K562 (cell line): ENCODE results near the gene LCN1. TPM values are rescaled to one million over a fixed set of nuclear protein-coding genes. Genes with fewer than 3 reads are reported as not detected.

Source experiments
- ARNT ChIP-seq, 2 experiments: fragments of 450-650 bp; IDR thresholded peaks; 2 replicates each; pipeline ENCODE4 v1.6.1; 2016; ENCODE audit warnings: mild to moderate bottlenecking in 1 of 2
- CEBPZ ChIP-seq: fragments of 150-350 bp; IDR thresholded peaks from 2 replicates; pipeline ENCODE4 v1.6.1; 2014; ENCODE audit warnings: low read depth, mild to moderate bottlenecking, low read length, borderline replicate concordance
- CHD7 ChIP-seq: fragments of 200-600 bp; sonication (generic); IDR thresholded peaks from one replicate; pipeline ENCODE4 v1.6.1; 2012; ENCODE audit warnings: mild to moderate bottlenecking, low read depth, low read length, inconsistent platforms
- FOS ChIP-seq: IDR thresholded peaks from 3 replicates; pipeline ENCODE4 v1.6.1; 2011; ENCODE audit not compliant: insufficient read length; ENCODE audit errors: extremely low read depth
- HDAC1 ChIP-seq, 2 experiments: fragments of 450-650 bp; IDR thresholded peaks; 2 replicates each; pipeline ENCODE4 v1.6.1; 2016 to 2017; ENCODE audit warnings: inconsistent platforms in 1 of 2, mild to moderate bottlenecking in 1 of 2, moderate library complexity in 1 of 2
- HDAC2 ChIP-seq: fragments of 450-650 bp; IDR thresholded peaks from 2 replicates; pipeline ENCODE4 v1.6.1; 2016; ENCODE audit warnings: mild to moderate bottlenecking
- NFXL1 ChIP-seq: fragments of 450-650 bp; formaldehyde crosslinking; IDR thresholded peaks from 2 replicates; pipeline ENCODE4 v1.4.0; 2021; ENCODE audit warnings: mild to moderate bottlenecking
- PHTF2 ChIP-seq: fragments of 250-450 bp; sonication (Bioruptor Pico); IDR thresholded peaks from 2 replicates; pipeline ENCODE4 v1.5.0; 2021; ENCODE audit warnings: mild to moderate bottlenecking
- POLR2B ChIP-seq: fragments of 450-650 bp; IDR thresholded peaks from 2 replicates; pipeline ENCODE4 v1.6.1; 2018; ENCODE audit warnings: low read depth; ENCODE audit not compliant: partially characterized antibody
- ZBTB7A ChIP-seq: IDR thresholded peaks from 2 replicates; pipeline ENCODE4 v1.6.1; 2011; ENCODE audit warnings: low read depth, mild to moderate bottlenecking, low read length, moderate library complexity, borderline replicate concordance; ENCODE audit not compliant: control insufficient read depth
- ZNF121 ChIP-seq: sonication (generic); formaldehyde crosslinking; conservative IDR thresholded peaks from 2 replicates; pipeline ENCODE4 v1.8.0; 2022; ENCODE audit warnings: missing genetic modification reagents
- ZNF133 ChIP-seq: fragments of 250-450 bp; sonication (Bioruptor Pico); IDR thresholded peaks from 2 replicates; pipeline ENCODE4 v1.4.0; 2020; ENCODE audit warnings: mild to moderate bottlenecking
- ZNF324 ChIP-seq: fragments of 250-450 bp; sonication (Bioruptor Pico); IDR thresholded peaks from 2 replicates; pipeline ENCODE4 v1.4.0; 2020; ENCODE audit warnings: mild to moderate bottlenecking
- ZNF780A ChIP-seq: fragments of 250-450 bp; sonication (Bioruptor Pico); IDR thresholded peaks from 2 replicates; pipeline ENCODE4 v1.5.0; 2021; ENCODE audit warnings: mild to moderate bottlenecking
- polyA plus RNA-seq, 8 experiments: library from polyadenylated mRNA; depleted of rRNA in 4 of 8; stranded (reverse) in 5 of 8; unstranded in 3 of 8; fragments of >200 nt; fragmentation: Nextera tagmentation in 2 of 8; fragmentation: Illumina TruSeq in 1 of 8; extraction: Ambion mirVana in 2 of 8; extraction: Trizol in 1 of 8; gene quantifications; 2 replicates each; pipeline versions ENCODE4 v1.2.1 to v1.2.3, GENCODE V29; 2011 to 2014; ENCODE audit warnings: inconsistent platforms in 1 of 8, missing spikeins in 1 of 8
- total RNA-seq, 7 experiments: library from RNA; depleted of rRNA in 6 of 7; stranded (reverse); fragments of >200 nt in 6 of 7; fragmentation: Illumina TruSeq in 2 of 7; extraction: Trizol in 2 of 7; gene quantifications; 2 replicates each; pipeline versions ENCODE4 v1.2.1 to v1.2.3, GENCODE V29; 2011 to 2021; ENCODE audit warnings: low replicate concordance in 1 of 7

Gene LCN1
- total and polyA plus RNA-seq, 9 of the 15 experiments (the other 6 are each of a cell fraction or from before 2014, with no cell fraction given) = not detected

- no peak for TF ChIP-seq PHTF2
- TF ChIP-seq ZBTB7A = no peak; the same call in 1 of the 2 replicates
- TF ChIP-seq CEBPZ = no peak
- no peak for TF ChIP-seq FOS
- no peak for TF ChIP-seq ZNF324 (CRISPR knock-in tag)
- no peak for TF ChIP-seq ZNF133 (CRISPR knock-in tag)
- TF ChIP-seq ARNT (IDR thresholded peaks at IDR 0.05) = no peak
- TF ChIP-seq HDAC2 = 0 out of 2 replicates have a peak, but pooled peaks have one; percentile 50
- TF ChIP-seq NFXL1 (CRISPR knock-in tag) = no peak
- no peak for TF ChIP-seq CHD7
- no peak for TF ChIP-seq ZNF121
- no peak for TF ChIP-seq ZNF780A (CRISPR knock-in tag)
- no peak for TF ChIP-seq POLR2B
- TF ChIP-seq HDAC1 (IDR thresholded peaks at IDR 0.05) = peak in 1 of 2 experiments; percentile 97; a peak in 2 of 4 replicates
Observed at GRCh38 chr9:135499326-135500070, 21.7 kb upstream of the LCN1 start (continued).
